Fibroblast of lung (primary cell): ENCODE data around the gene SLC44A4. TPM values are rescaled to one million over a fixed set of nuclear protein-coding genes. Genes with fewer than 3 reads are reported as not detected.

Source experiments
- DNase-seq, 2 donors: peaks; one replicate each; pipeline versions ENCODE4 v3.0.0 to v3.0.0-alpha.2; 2010; ENCODE audit warnings: low read depth in 2 of 2
- H2AFZ ChIP-seq: 2 replicates; pipeline ENCODE4 v1.5.1; 2012; ENCODE audit warnings: low read length, control low read depth, inconsistent platforms
- H3K27ac ChIP-seq: 2 replicates; pipeline ENCODE4 v1.5.1; 2011; ENCODE audit warnings: low read length, control low read depth; ENCODE audit not compliant: insufficient read depth
- H3K27me3 ChIP-seq: 2 replicates; pipeline ENCODE4 v1.5.1; 2011; ENCODE audit warnings: mild to moderate bottlenecking, low read length; ENCODE audit not compliant: control insufficient read depth, insufficient read depth
- H3K36me3 ChIP-seq: 2 replicates; pipeline ENCODE4 v1.5.1; 2011; ENCODE audit warnings: low read length; ENCODE audit not compliant: control insufficient read depth, insufficient read depth
- H3K4me1 ChIP-seq: 2 replicates; pipeline ENCODE4 v1.5.1; 2011; ENCODE audit warnings: low read length; ENCODE audit not compliant: control insufficient read depth, insufficient read depth; ENCODE audit errors: extremely low read depth
- H3K4me2 ChIP-seq: 2 replicates; pipeline ENCODE4 v1.5.1; 2011; ENCODE audit warnings: low read length, control low read depth; ENCODE audit not compliant: insufficient read depth; ENCODE audit errors: extremely low read depth
- H3K4me3 ChIP-seq, 4 experiments: fragments of 200-600 bp in 1 of 4; sonication (generic) in 1 of 4; replicated peaks in 1 of 4; 2 replicates each; pipeline ENCODE4 v1.5.1; 2011 to 2016; ENCODE audit warnings: low read length in 4 of 4, low read depth in 3 of 4, mild to moderate bottlenecking in 3 of 4, control low read depth in 2 of 4, inconsistent platforms in 1 of 4, mixed read lengths in 1 of 4; ENCODE audit not compliant: insufficient read depth in 1 of 4; ENCODE audit errors: control extremely low read depth in 1 of 4
- H3K79me2 ChIP-seq: 2 replicates; pipeline ENCODE4 v1.5.1; 2012; ENCODE audit warnings: mild to moderate bottlenecking, low read length, inconsistent platforms; ENCODE audit not compliant: control insufficient read depth, insufficient read depth
- H3K9ac ChIP-seq: 2 replicates; pipeline ENCODE4 v1.5.1; 2011; ENCODE audit warnings: mild to moderate bottlenecking, low read length, control low read depth; ENCODE audit not compliant: insufficient read depth
- H3K9me3 ChIP-seq: 2 replicates; pipeline ENCODE4 v1.5.1; 2012; ENCODE audit warnings: low read depth, low read length; ENCODE audit not compliant: control insufficient read depth, insufficient read depth
- H4K20me1 ChIP-seq: 2 replicates; pipeline ENCODE4 v1.5.1; 2011; ENCODE audit warnings: low read length; ENCODE audit not compliant: control insufficient read depth, insufficient read depth; ENCODE audit errors: extremely low read depth
- EZH2 ChIP-seq: IDR thresholded peaks from 2 replicates; pipeline ENCODE4 v1.5.1; 2012; ENCODE audit warnings: low read length, control low read depth, mild to moderate bottlenecking; ENCODE audit errors: missing control alignments
- polyA plus RNA-seq, 2 donors: library from polyadenylated mRNA; depleted of rRNA in 1 of 2; stranded (reverse) in 1 of 2; unstranded in 1 of 2; fragments of >200 nt; gene quantifications; 2 replicates each; pipeline ENCODE4 v1.2.1, GENCODE V29; 2011 to 2012; ENCODE audit warnings: missing spikeins in 1 of 2
- total RNA-seq: library from RNA; depleted of rRNA; stranded (reverse); fragments of >200 nt; gene quantifications from 2 replicates; pipeline ENCODE4 v1.2.1, GENCODE V29; 2014
- TF ChIP-seq, protein P1 (sequence below), 2 donors: IDR thresholded peaks in 1 of 2; conservative IDR thresholded peaks in 1 of 2; 1 replicate in 1 of 2; 2 replicates in 1 of 2; pipeline ENCODE4 v1.5.1; 2011 to 2012; ENCODE audit warnings: low read length in 2 of 2, control low read depth in 1 of 2, inconsistent platforms in 1 of 2, low read depth in 1 of 2, mild to moderate bottlenecking in 1 of 2

Gene SLC44A4
- total and polyA plus RNA-seq, 2 donors (not counting 1 experiment from before 2014, with no cell fraction given) = not detected

DNA sequence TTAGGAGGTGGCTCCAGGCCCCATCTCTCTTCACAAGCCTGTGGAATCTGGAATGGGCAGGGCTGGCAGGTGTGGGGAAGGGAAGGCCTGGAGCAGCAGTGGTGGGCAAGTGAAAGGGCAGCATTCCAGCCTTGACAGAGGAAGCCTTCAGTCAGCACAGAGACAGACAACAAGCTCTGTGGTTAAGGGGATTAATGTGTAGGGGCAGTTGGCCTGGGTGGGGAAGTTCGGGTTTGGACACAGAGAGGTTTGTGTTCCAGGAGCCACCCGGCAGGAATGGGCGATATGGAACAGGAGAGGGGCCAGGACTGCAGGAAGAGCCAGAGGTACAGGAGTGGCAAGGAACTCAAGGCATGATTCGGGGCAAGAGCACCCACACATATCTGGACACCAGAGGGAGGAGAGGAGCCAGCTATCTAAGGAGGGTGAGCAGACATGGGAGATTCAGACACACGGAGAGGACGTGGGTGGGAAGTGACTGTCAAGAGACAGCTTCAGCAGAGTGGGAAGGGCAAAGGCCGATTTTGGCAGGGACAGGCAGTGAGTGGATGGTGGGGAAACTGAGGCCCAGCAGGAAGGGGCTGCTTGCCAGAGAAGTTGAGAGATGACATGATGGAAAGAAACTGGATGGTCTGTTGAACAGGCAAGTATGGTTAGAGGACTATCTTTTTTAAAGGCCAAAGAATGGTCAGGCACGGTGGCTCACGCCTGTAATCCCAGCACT is 2.5 kb upstream of the SLC44A4 start:
- no peaks in the 10 kb centered on the region for H3K9me3 ChIP-seq
- no peaks in the 10 kb centered on the region for H3K79me2 ChIP-seq
- peaks cover 29% of the 10 kb centered on the region for H3K36me3 ChIP-seq
- no peak for DNase-seq
- H3K4me2 ChIP-seq = no peak overlapping the region
- no peak overlapping the region for H2AFZ ChIP-seq
- H3K4me1 ChIP-seq = peaks cover 7% of the 10 kb centered on the region
- TF ChIP-seq, protein P1, sequence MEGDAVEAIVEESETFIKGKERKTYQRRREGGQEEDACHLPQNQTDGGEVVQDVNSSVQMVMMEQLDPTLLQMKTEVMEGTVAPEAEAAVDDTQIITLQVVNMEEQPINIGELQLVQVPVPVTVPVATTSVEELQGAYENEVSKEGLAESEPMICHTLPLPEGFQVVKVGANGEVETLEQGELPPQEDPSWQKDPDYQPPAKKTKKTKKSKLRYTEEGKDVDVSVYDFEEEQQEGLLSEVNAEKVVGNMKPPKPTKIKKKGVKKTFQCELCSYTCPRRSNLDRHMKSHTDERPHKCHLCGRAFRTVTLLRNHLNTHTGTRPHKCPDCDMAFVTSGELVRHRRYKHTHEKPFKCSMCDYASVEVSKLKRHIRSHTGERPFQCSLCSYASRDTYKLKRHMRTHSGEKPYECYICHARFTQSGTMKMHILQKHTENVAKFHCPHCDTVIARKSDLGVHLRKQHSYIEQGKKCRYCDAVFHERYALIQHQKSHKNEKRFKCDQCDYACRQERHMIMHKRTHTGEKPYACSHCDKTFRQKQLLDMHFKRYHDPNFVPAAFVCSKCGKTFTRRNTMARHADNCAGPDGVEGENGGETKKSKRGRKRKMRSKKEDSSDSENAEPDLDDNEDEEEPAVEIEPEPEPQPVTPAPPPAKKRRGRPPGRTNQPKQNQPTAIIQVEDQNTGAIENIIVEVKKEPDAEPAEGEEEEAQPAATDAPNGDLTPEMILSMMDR (conservative IDR thresholded peaks at IDR 0.05 in 1 of 2, IDR thresholded peaks at IDR 0.05 in 1 of 2; ENCODE audit: low read depth in 1 of 2, low read length in 2 of 2) = no peak
- no peak for TF ChIP-seq EZH2
- H3K4me3 ChIP-seq = no peak overlapping the region
- H4K20me1 ChIP-seq = peaks cover 1% of the 10 kb centered on the region
- no peak overlapping the region for H3K9ac ChIP-seq
- H3K27ac ChIP-seq = no peak overlapping the region
- H3K27me3 ChIP-seq = no peaks in the 10 kb centered on the region

GRCh38 chr6:31880616-31881015 is 1.8 kb upstream of the SLC44A4 start:
- no peaks in the 10 kb centered on the region for H3K9me3 ChIP-seq
- no peak for DNase-seq
- H3K4me1 ChIP-seq = peaks cover 7% of the 10 kb centered on the region
- no peak overlapping the region for H3K27ac ChIP-seq
- no peaks in the 10 kb centered on the region for H3K79me2 ChIP-seq
- no peak overlapping the region for H3K4me2 ChIP-seq
- H3K4me3 ChIP-seq = no peak overlapping the region
- no peak overlapping the region for H2AFZ ChIP-seq
- H4K20me1 ChIP-seq = peaks cover 1% of the 10 kb centered on the region
- no peaks in the 10 kb centered on the region for H3K27me3 ChIP-seq
- TF ChIP-seq, protein P1 (conservative IDR thresholded peaks at IDR 0.05 in 1 of 2, IDR thresholded peaks at IDR 0.05 in 1 of 2; ENCODE audit: low read depth in 1 of 2, low read length in 2 of 2) = no peak
- no peak for TF ChIP-seq EZH2
- H3K9ac ChIP-seq = no peak overlapping the region
- peaks cover 28% of the 10 kb centered on the region for H3K36me3 ChIP-seq

DNA sequence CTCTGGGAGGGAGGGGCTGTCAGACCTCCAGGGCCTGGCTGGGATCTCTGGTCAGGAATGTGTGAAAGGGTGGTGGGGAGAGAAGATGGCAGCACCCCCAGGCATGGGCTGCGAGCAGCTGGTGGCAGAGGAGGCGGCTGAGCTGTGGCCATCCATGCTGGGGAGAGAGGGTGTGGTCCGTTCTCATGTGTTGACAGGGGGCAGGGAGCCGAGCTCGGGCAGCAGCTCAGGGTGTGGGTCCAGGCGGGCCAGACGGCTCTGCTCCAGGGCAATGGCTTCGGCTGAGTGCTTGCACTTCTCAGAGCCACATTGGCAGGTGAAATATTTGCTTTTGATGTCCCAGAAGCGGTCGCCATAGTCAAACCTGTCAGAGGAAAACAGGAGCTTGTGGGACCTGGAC is 1.1 kb upstream of the SLC44A4 start:
- TF ChIP-seq, protein P1 (conservative IDR thresholded peaks at IDR 0.05 in 1 of 2, IDR thresholded peaks at IDR 0.05 in 1 of 2; ENCODE audit: low read depth in 1 of 2, low read length in 2 of 2) = no peak
- no peak for TF ChIP-seq EZH2
- no peak for DNase-seq
- H3K79me2 ChIP-seq = no peaks in the 10 kb centered on the region
- peaks cover 7% of the 10 kb centered on the region for H3K4me1 ChIP-seq
- H3K36me3 ChIP-seq = peaks cover 28% of the 10 kb centered on the region
- no peaks in the 10 kb centered on the region for H3K27me3 ChIP-seq
- no peak overlapping the region for H3K9ac ChIP-seq
- H2AFZ ChIP-seq = no peak overlapping the region
- H3K4me2 ChIP-seq = no peak overlapping the region
- no peak overlapping the region for H3K4me3 ChIP-seq
- no peak overlapping the region for H3K27ac ChIP-seq
- H3K9me3 ChIP-seq = no peaks in the 10 kb centered on the region
- peaks cover 1% of the 10 kb centered on the region for H4K20me1 ChIP-seq
